ENCODE measurements around the gene MBD5.

The MBD5 gene

GRCh38 chr2:148517822-148518221 is 496.9 kb downstream of the MBD5 start:
- no peak overlapping the region for H3K4me3 ChIP-seq (ENCODE audit: low read length)
- DNase-seq (ENCODE audit: low read depth): no peak
- no peak for TF ChIP-seq CTCF (IDR thresholded peaks at IDR 0.05; ENCODE audit: insufficient read depth, low read depth, low read length, missing control alignments)

- no peak for TF ChIP-seq CTCF (IDR thresholded peaks at IDR 0.05; ENCODE audit: insufficient read depth, low read depth, low read length, missing control alignments)
- H3K4me3 ChIP-seq (ENCODE audit: low read length): no peak overlapping the region
These were observed 498.1 kb downstream of the MBD5 start for GRCh38 chr2:148519013-148519412.

GRCh38 chr2:148521181-148521580 is 500.3 kb downstream of the MBD5 start:
- no peak for DNase-seq (ENCODE audit: low read depth)
- TF ChIP-seq CTCF (IDR thresholded peaks at IDR 0.05; ENCODE audit: insufficient read depth, low read depth, low read length, missing control alignments): no peak
- no peak overlapping the region for H3K4me3 ChIP-seq (ENCODE audit: low read length)

More at GRCh38 chr2:148519013-148519412, 498.1 kb downstream of the MBD5 start:
- no peak for DNase-seq (ENCODE audit: low read depth)

GRCh38 chr2:148523315-148523714 is 502.4 kb downstream of the MBD5 start:
- TF ChIP-seq CTCF (IDR thresholded peaks at IDR 0.05; ENCODE audit: insufficient read depth, low read depth, low read length, missing control alignments): no peak
- no peak for DNase-seq (ENCODE audit: low read depth)
- no peak overlapping the region for H3K4me3 ChIP-seq (ENCODE audit: low read length)

GRCh38 chr2:148524519-148524919 is 503.6 kb downstream of the MBD5 start:
- DNase-seq (ENCODE audit: low read depth): no peak
- H3K4me3 ChIP-seq (ENCODE audit: low read length): no peak overlapping the region
- no peak for TF ChIP-seq CTCF (IDR thresholded peaks at IDR 0.05; ENCODE audit: insufficient read depth, low read depth, low read length, missing control alignments)

GRCh38 chr2:148525130-148525529 is 504.2 kb downstream of the MBD5 start:
- no peak overlapping the region for H3K4me3 ChIP-seq (ENCODE audit: low read length)
- DNase-seq (ENCODE audit: low read depth): no peak
- TF ChIP-seq CTCF (IDR thresholded peaks at IDR 0.05; ENCODE audit: insufficient read depth, low read depth, low read length, missing control alignments): no peak

GRCh38 chr2:148526509-148527346 is 505.8 kb downstream of the MBD5 start:
- no peak overlapping the region for H3K4me3 ChIP-seq (ENCODE audit: low read length)
- no peak for TF ChIP-seq CTCF (IDR thresholded peaks at IDR 0.05; ENCODE audit: insufficient read depth, low read depth, low read length, missing control alignments)
- DNase-seq (ENCODE audit: low read depth): no peak
